Measurements from ENCODE around the gene EFCAB13. TPM values are rescaled to one million over a fixed set of nuclear protein-coding genes. Genes with fewer than 3 reads are reported as not detected.
"Not testable (repeated sequence)": the region's sequence is repeated elsewhere in the genome, so short reads cannot be mapped to it uniquely, and the experiment has no call there.

Gene EFCAB13
- total RNA-seq, 2 donors from 2014 or later = 4.3 to 8.9 TPM

GRCh38 chr17:47465165-47465564 lies 141.4 kb downstream of the EFCAB13 start:
- Mint-ChIP-seq H3K4me1 (no peaks in the 10 kb centered on the region), H3K9me3 (no peaks in the 10 kb centered on the region), H3K36me3 (ENCODE audit: low read depth) (peaks cover 28% of the 10 kb centered on the region), H3K27me3 (ENCODE audit: insufficient read depth) (no peaks in the 10 kb centered on the region), H3K4me3 (no peak overlapping the region), H3K27ac (no peak overlapping the region)
- 96 to 100% methylated on average over 1 to 3 of the region's 3 CpGs for WGBS, 2 experiments (ENCODE audit: insufficient coverage in 1 of 2, insufficient read length in 1 of 2)
- Histone ChIP-seq H3K4me3 (ENCODE audit: low read length) (no peak overlapping the region), H3K9ac (ENCODE audit: extremely low read depth, low read length, poor library complexity, severe bottlenecking) (no peak overlapping the region), H3K9me3 (ENCODE audit: control insufficient read depth, low read length) (no peaks in the 10 kb centered on the region), H3K27ac (ENCODE audit: low read depth, low read length) (no peak overlapping the region), H3K27me3 (ENCODE audit: control insufficient read depth, insufficient read depth, low read length, poor library complexity, severe bottlenecking) (no peaks in the 10 kb centered on the region), H3K36me3 (ENCODE audit: control insufficient read depth, insufficient read depth, low read length) (peaks cover 19% of the 10 kb centered on the region), H3K4me1 (ENCODE audit: control insufficient read depth, insufficient read depth, low read length) (no peaks in the 10 kb centered on the region)
- DNase-seq = no peak
- no peak for TF ChIP-seq CTCF (conservative IDR thresholded peaks at IDR 0.05)

- not testable (repeated sequence) for H3K9me3 ChIP-seq (ENCODE audit: control insufficient read depth, low read length); H3K4me1 ChIP-seq (ENCODE audit: control insufficient read depth, insufficient read depth, low read length); H3K27me3 ChIP-seq (ENCODE audit: control insufficient read depth, insufficient read depth, low read length, poor library complexity, severe bottlenecking); H3K4me3 Mint-ChIP-seq; H3K9ac ChIP-seq (ENCODE audit: extremely low read depth, low read length, poor library complexity, severe bottlenecking); H3K9me3 Mint-ChIP-seq; H3K27me3 Mint-ChIP-seq (ENCODE audit: insufficient read depth); H3K4me1 Mint-ChIP-seq; H3K27ac ChIP-seq (ENCODE audit: low read depth, low read length); H3K4me3 ChIP-seq (ENCODE audit: low read length); DNase-seq; H3K27ac Mint-ChIP-seq
- peaks cover 22% of the 10 kb centered on the region for H3K36me3 ChIP-seq (ENCODE audit: control insufficient read depth, insufficient read depth, low read length)
- peaks cover 41% of the 10 kb centered on the region for H3K36me3 Mint-ChIP-seq (ENCODE audit: low read depth)
- WGBS, 2 experiments (ENCODE audit: insufficient coverage in 1 of 2, insufficient read length in 1 of 2) = 94% methylated on average over 2 to 4 of the region's 4 CpGs
Observed at GRCh38 chr17:47466976-47467375, 143.2 kb downstream of the EFCAB13 start.

GRCh38 chr17:47470836-47471235 lies 147.1 kb downstream of the EFCAB13 start:
- Mint-ChIP-seq H3K9me3 (no peaks in the 10 kb centered on the region), H3K27me3 (ENCODE audit: insufficient read depth) (no peaks in the 10 kb centered on the region), H3K27ac (no peak overlapping the region), H3K4me3 (no peak overlapping the region), H3K4me1 (no peaks in the 10 kb centered on the region), H3K36me3 (ENCODE audit: low read depth) (peaks cover 44% of the 10 kb centered on the region)
- no peak for TF ChIP-seq CTCF (conservative IDR thresholded peaks at IDR 0.05)
- Histone ChIP-seq H3K4me3 (ENCODE audit: low read length) (no peak overlapping the region), H3K36me3 (ENCODE audit: control insufficient read depth, insufficient read depth, low read length) (peaks cover 25% of the 10 kb centered on the region), H3K9me3 (ENCODE audit: control insufficient read depth, low read length) (no peaks in the 10 kb centered on the region), H3K27ac (ENCODE audit: low read depth, low read length) (no peak overlapping the region), H3K27me3 (ENCODE audit: control insufficient read depth, insufficient read depth, low read length, poor library complexity, severe bottlenecking) (no peaks in the 10 kb centered on the region), H3K4me1 (ENCODE audit: control insufficient read depth, insufficient read depth, low read length) (no peaks in the 10 kb centered on the region), H3K9ac (ENCODE audit: extremely low read depth, low read length, poor library complexity, severe bottlenecking) (no peak overlapping the region)
- 97 to 100% methylated on average over 2 to 3 of the region's 5 CpGs for WGBS, 2 experiments (ENCODE audit: insufficient coverage in 1 of 2, insufficient read length in 1 of 2)
- no peak for DNase-seq

- H3K4me1 Mint-ChIP-seq; H3K9ac ChIP-seq (ENCODE audit: extremely low read depth, low read length, poor library complexity, severe bottlenecking); DNase-seq; H3K4me1 ChIP-seq (ENCODE audit: control insufficient read depth, insufficient read depth, low read length); H3K4me3 Mint-ChIP-seq; H3K27ac Mint-ChIP-seq; H3K27me3 ChIP-seq (ENCODE audit: control insufficient read depth, insufficient read depth, low read length, poor library complexity, severe bottlenecking); H3K27me3 Mint-ChIP-seq (ENCODE audit: insufficient read depth); H3K9me3 ChIP-seq (ENCODE audit: control insufficient read depth, low read length); H3K9me3 Mint-ChIP-seq; H3K4me3 ChIP-seq (ENCODE audit: low read length); H3K27ac ChIP-seq (ENCODE audit: low read depth, low read length): not testable (repeated sequence)
- peaks cover 48% of the 10 kb centered on the region for H3K36me3 Mint-ChIP-seq (ENCODE audit: low read depth)
- WGBS, 2 experiments (ENCODE audit: insufficient coverage in 1 of 2, insufficient read length in 1 of 2) = 95 to 97% methylated on average over 6 of the region's 6 CpGs
- H3K36me3 ChIP-seq (ENCODE audit: control insufficient read depth, insufficient read depth, low read length) = peaks cover 29% of the 10 kb centered on the region
Observed at GRCh38 chr17:47472073-47472472, 148.3 kb downstream of the EFCAB13 start.

Other genes with a start within 250 kb of the EFCAB13 start
- gene CDC27, start 134.7 kb upstream of the EFCAB13 start, total RNA-seq = 100 to 1,000 TPM in 1 of 2 donors, 10 to 100 TPM in 1; 72.1 to 108 TPM
- 10 to 100 TPM; 15.5 to 20.0 TPM for gene MYL4, start 114.6 kb upstream of the EFCAB13 start, total RNA-seq
- under 1 TPM; 0.51 to 0.73 TPM for gene ITGB3, start 70.1 kb upstream of the EFCAB13 start, total RNA-seq
- gene NPEPPS, start 207.2 kb downstream of the EFCAB13 start, total RNA-seq = 100 to 1,000 TPM; 178 to 194 TPM